ENCODE data around the gene LRP4.
"Not testable (repeated sequence)": the region's sequence is repeated elsewhere in the genome, so short reads cannot be mapped to it uniquely, and the experiment has no call there.

The LRP4 gene

DNA sequence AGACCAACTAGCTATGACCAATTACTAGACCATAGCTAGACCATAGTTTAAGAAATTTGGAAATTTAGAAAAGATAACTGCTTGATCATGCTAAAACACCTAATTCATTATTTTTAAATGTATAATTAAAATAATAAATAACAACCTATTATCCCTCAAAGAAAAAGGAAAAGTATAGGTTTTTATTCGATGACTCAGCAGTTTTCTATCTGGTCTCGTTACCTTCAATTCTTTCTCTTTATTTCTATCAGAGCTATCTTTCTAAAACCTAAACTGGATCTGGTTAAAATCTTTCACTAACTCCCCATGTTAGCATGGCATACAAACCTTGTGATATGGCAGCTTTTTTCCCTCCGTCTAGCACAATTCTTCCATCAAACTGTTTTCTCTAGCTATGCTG, 45.5 kb upstream of the LRP4 start:
- TF ChIP-seq BACH2 (CRISPR knock-in tag; IDR thresholded peaks at IDR 0.05; ENCODE audit: borderline replicate concordance), result peak; percentile 42; the same call in 1 of the 2 replicates
- TF ChIP-seq, protein P1, sequence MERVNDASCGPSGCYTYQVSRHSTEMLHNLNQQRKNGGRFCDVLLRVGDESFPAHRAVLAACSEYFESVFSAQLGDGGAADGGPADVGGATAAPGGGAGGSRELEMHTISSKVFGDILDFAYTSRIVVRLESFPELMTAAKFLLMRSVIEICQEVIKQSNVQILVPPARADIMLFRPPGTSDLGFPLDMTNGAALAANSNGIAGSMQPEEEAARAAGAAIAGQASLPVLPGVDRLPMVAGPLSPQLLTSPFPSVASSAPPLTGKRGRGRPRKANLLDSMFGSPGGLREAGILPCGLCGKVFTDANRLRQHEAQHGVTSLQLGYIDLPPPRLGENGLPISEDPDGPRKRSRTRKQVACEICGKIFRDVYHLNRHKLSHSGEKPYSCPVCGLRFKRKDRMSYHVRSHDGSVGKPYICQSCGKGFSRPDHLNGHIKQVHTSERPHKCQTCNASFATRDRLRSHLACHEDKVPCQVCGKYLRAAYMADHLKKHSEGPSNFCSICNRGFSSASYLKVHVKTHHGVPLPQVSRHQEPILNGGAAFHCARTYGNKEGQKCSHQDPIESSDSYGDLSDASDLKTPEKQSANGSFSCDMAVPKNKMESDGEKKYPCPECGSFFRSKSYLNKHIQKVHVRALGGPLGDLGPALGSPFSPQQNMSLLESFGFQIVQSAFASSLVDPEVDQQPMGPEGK (CRISPR knock-in tag; IDR thresholded peaks at IDR 0.05; ENCODE audit: borderline replicate concordance), result no peak
- no peak for TF ChIP-seq ZNF70 (CRISPR knock-in tag; IDR thresholded peaks at IDR 0.05)
- no peak for TF ChIP-seq TSHZ2 (CRISPR knock-in tag; IDR thresholded peaks at IDR 0.05)
- no peak for TF ChIP-seq ISL1 (CRISPR knock-in tag; IDR thresholded peaks at IDR 0.05)
- TF ChIP-seq ZFP3 (CRISPR knock-in tag; IDR thresholded peaks at IDR 0.05), result no peak
- no peak for ATAC-seq

DNA sequence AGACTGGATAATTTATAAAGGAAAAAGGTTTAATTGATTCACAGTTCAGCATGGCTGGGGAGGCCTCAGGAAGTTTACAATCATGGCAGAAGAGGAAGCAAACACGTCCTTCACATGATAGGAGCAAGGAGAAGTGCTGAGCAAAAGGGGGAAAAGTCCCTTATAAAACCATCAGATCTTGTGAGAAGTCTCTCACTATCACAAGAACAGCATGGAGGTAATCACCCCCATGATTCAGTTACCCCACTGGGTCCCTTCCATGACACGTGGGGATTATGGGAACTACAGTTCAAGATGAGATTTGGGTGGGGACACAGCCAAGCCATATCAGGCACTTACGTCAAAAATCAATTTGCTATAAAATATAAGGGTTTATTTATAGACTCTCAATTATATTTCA, 43.5 kb upstream of the LRP4 start:
- ATAC-seq, result not testable (repeated sequence)

- no peak for ATAC-seq
Measured at GRCh38 chr11:46961041-46961440, 42.7 kb upstream of the LRP4 start.

GRCh38 chr11:46958777-46959176, 40.4 kb upstream of the LRP4 start:
- TF ChIP-seq ESRRG (CRISPR knock-in tag; IDR thresholded peaks at IDR 0.05) (no peak), ZNF565 (CRISPR knock-in tag; conservative IDR thresholded peaks at IDR 0.05; ENCODE audit: low read depth) (no peak)
- no peak for ATAC-seq

More at GRCh38 chr11:46961041-46961440, 42.7 kb upstream of the LRP4 start:
- no peak for TF ChIP-seq ZNF8 (CRISPR knock-in tag; IDR thresholded peaks at IDR 0.05)
- TF ChIP-seq RARB (CRISPR knock-in tag; IDR thresholded peaks at IDR 0.05), result no peak

DNA sequence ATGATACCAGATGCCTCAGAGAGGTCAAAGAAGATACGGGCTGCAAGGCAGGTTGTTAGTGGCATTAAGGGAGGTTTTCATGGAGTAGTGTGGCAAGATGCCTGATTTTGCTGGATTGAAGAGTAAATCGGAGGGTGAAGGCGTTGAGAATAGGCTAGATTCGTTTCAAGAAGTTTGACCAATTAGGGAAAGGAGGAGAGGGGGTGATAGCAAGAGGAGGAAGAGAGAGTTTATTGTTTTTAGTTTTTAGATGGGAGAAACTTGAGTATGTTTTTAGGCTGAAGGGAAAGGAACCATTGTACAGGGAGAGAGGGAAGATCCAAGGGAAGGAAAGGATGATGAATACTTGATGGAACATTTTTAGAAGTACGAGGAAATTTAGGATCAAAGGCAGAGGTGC, 34.7 kb upstream of the LRP4 start:
- TF ChIP-seq, protein P2, sequence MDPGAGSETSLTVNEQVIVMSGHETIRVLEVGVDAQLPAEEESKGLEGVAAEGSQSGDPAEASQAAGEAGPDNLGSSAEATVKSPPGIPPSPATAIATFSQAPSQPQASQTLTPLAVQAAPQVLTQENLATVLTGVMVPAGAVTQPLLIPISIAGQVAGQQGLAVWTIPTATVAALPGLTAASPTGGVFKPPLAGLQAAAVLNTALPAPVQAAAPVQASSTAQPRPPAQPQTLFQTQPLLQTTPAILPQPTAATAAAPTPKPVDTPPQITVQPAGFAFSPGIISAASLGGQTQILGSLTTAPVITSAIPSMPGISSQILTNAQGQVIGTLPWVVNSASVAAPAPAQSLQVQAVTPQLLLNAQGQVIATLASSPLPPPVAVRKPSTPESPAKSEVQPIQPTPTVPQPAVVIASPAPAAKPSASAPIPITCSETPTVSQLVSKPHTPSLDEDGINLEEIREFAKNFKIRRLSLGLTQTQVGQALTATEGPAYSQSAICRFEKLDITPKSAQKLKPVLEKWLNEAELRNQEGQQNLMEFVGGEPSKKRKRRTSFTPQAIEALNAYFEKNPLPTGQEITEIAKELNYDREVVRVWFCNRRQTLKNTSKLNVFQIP (CRISPR knock-in tag; IDR thresholded peaks at IDR 0.05; ENCODE audit: borderline replicate concordance, low read depth), result no peak
- TF ChIP-seq ZFP3 (CRISPR knock-in tag; IDR thresholded peaks at IDR 0.05), result no peak
- TF ChIP-seq ISL1 (CRISPR knock-in tag; IDR thresholded peaks at IDR 0.05), result no peak
- TF ChIP-seq ESRRG (CRISPR knock-in tag; IDR thresholded peaks at IDR 0.05), result no peak
- TF ChIP-seq, protein P1 (CRISPR knock-in tag; IDR thresholded peaks at IDR 0.05; ENCODE audit: borderline replicate concordance), result no peak
- TF ChIP-seq ZNF565 (CRISPR knock-in tag; conservative IDR thresholded peaks at IDR 0.05; ENCODE audit: low read depth), result no peak
- no peak for TF ChIP-seq SNAI2 (CRISPR knock-in tag; IDR thresholded peaks at IDR 0.05)
- no peak for TF ChIP-seq TSHZ2 (CRISPR knock-in tag; IDR thresholded peaks at IDR 0.05)
- no peak for TF ChIP-seq ZNF70 (CRISPR knock-in tag; IDR thresholded peaks at IDR 0.05)
- TF ChIP-seq ZNF8 (CRISPR knock-in tag; IDR thresholded peaks at IDR 0.05), result no peak
- TF ChIP-seq OSR1 (CRISPR knock-in tag; IDR thresholded peaks at IDR 0.05), result no peak
- TF ChIP-seq ZC3H10 (CRISPR knock-in tag; IDR thresholded peaks at IDR 0.05), result no peak
- no peak for ATAC-seq
